Measurements from ENCODE around the gene SRGAP1. TPM values are rescaled to one million over a fixed set of nuclear protein-coding genes. Genes with fewer than 3 reads are reported as not detected.

The SRGAP1 gene
- polyA plus RNA-seq, 4 donors, result 2.2 to 8.5 (median 4.0) TPM

GRCh38 chr12:63999853-64000252 is 155.4 kb downstream of the SRGAP1 start:
- H3K36me3 ChIP-seq (ENCODE audit: control insufficient read depth in 3 of 3, insufficient read depth in 2 of 3, low read depth in 1 of 3, low read length in 3 of 3), result no peaks in the 10 kb centered on the region
- no peak overlapping the region for H3K4me3 ChIP-seq (ENCODE audit: low read depth in 1 of 3, low read length in 3 of 3)
- no peak overlapping the region for H3K27ac ChIP-seq (ENCODE audit: low read depth in 1 of 3, low read length in 2 of 3)
- DNase-seq (no peak), FAIRE-seq (no peak)
- 88 to 98% (median 92%) methylated on average over 3 of the region's 3 CpGs for WGBS, 3 donors
- H3K4me1 ChIP-seq (ENCODE audit: control insufficient read depth in 3 of 3, insufficient read depth in 2 of 3, low read depth in 1 of 3, low read length in 2 of 3), result no peaks in the 10 kb centered on the region
- H3K9me3 ChIP-seq (ENCODE audit: control insufficient read depth in 2 of 2, insufficient read depth in 1 of 2, low read depth in 1 of 2, low read length in 1 of 2), result peaks cover 0 to 10% of the 10 kb centered on the region in 2 donors
- H3K27me3 ChIP-seq (ENCODE audit: control insufficient read depth in 3 of 3, insufficient read depth in 3 of 3, low read length in 3 of 3), result no peaks in the 10 kb centered on the region

GRCh38 chr12:64001439-64001838 is 156.9 kb downstream of the SRGAP1 start:
- DNase-seq, result no peak
- H3K4me1 ChIP-seq (ENCODE audit: control insufficient read depth in 3 of 3, insufficient read depth in 2 of 3, low read depth in 1 of 3, low read length in 2 of 3), result no peaks in the 10 kb centered on the region
- H3K9me3 ChIP-seq (ENCODE audit: control insufficient read depth in 2 of 2, insufficient read depth in 1 of 2, low read depth in 1 of 2, low read length in 1 of 2), result peaks cover 0 to 10% of the 10 kb centered on the region in 2 donors
- FAIRE-seq, result no peak
- no peaks in the 10 kb centered on the region for H3K36me3 ChIP-seq (ENCODE audit: control insufficient read depth in 3 of 3, insufficient read depth in 2 of 3, low read depth in 1 of 3, low read length in 3 of 3)
- no peak overlapping the region for H3K27ac ChIP-seq (ENCODE audit: low read depth in 1 of 3, low read length in 2 of 3)
- no peaks in the 10 kb centered on the region for H3K27me3 ChIP-seq (ENCODE audit: control insufficient read depth in 3 of 3, insufficient read depth in 3 of 3, low read length in 3 of 3)
- no peak overlapping the region for H3K4me3 ChIP-seq (ENCODE audit: low read depth in 1 of 3, low read length in 3 of 3)

- Histone ChIP-seq H3K4me1 (ENCODE audit: control insufficient read depth in 3 of 3, insufficient read depth in 2 of 3, low read depth in 1 of 3, low read length in 2 of 3) (no peaks in the 10 kb centered on the region), H3K9me3 (ENCODE audit: control insufficient read depth in 2 of 2, insufficient read depth in 1 of 2, low read depth in 1 of 2, low read length in 1 of 2) (peaks cover 0 to 10% of the 10 kb centered on the region in 2 donors), H3K36me3 (ENCODE audit: control insufficient read depth in 3 of 3, insufficient read depth in 2 of 3, low read depth in 1 of 3, low read length in 3 of 3) (no peaks in the 10 kb centered on the region), H3K4me3 (ENCODE audit: low read depth in 1 of 3, low read length in 3 of 3) (no peak overlapping the region), H3K27ac (ENCODE audit: low read depth in 1 of 3, low read length in 2 of 3) (no peak overlapping the region), H3K27me3 (ENCODE audit: control insufficient read depth in 3 of 3, insufficient read depth in 3 of 3, low read length in 3 of 3) (no peaks in the 10 kb centered on the region)
- FAIRE-seq (no peak), DNase-seq (no peak)
- 96 to 100% (median 97%) methylated on average over 3 of the region's 3 CpGs for WGBS, 3 donors
Observed at GRCh38 chr12:64004641-64005040, 160.1 kb downstream of the SRGAP1 start.

GRCh38 chr12:64006211-64006825 is 161.8 kb downstream of the SRGAP1 start:
- DNase-seq (no peak), FAIRE-seq (no peak)
- no peaks in the 10 kb centered on the region for H3K4me1 ChIP-seq (ENCODE audit: control insufficient read depth in 3 of 3, insufficient read depth in 2 of 3, low read depth in 1 of 3, low read length in 2 of 3)
- peaks cover 0 to 10% of the 10 kb centered on the region in 2 donors for H3K9me3 ChIP-seq (ENCODE audit: control insufficient read depth in 2 of 2, insufficient read depth in 1 of 2, low read depth in 1 of 2, low read length in 1 of 2)
- H3K36me3 ChIP-seq (ENCODE audit: control insufficient read depth in 3 of 3, insufficient read depth in 2 of 3, low read depth in 1 of 3, low read length in 3 of 3), result no peaks in the 10 kb centered on the region
- WGBS, 3 donors, result 31 to 67% (median 33%) methylated on average over 2 of the region's 2 CpGs
- no peak overlapping the region for H3K4me3 ChIP-seq (ENCODE audit: low read depth in 1 of 3, low read length in 3 of 3)
- H3K27ac ChIP-seq (ENCODE audit: low read depth in 1 of 3, low read length in 2 of 3), result no peak overlapping the region
- H3K27me3 ChIP-seq (ENCODE audit: control insufficient read depth in 3 of 3, insufficient read depth in 3 of 3, low read length in 3 of 3), result no peaks in the 10 kb centered on the region

GRCh38 chr12:64007853-64008252 is 163.4 kb downstream of the SRGAP1 start:
- no peak overlapping the region for H3K27ac ChIP-seq (ENCODE audit: low read depth in 1 of 3, low read length in 2 of 3)
- H3K27me3 ChIP-seq (ENCODE audit: control insufficient read depth in 3 of 3, insufficient read depth in 3 of 3, low read length in 3 of 3), result no peaks in the 10 kb centered on the region
- H3K4me1 ChIP-seq (ENCODE audit: control insufficient read depth in 3 of 3, insufficient read depth in 2 of 3, low read depth in 1 of 3, low read length in 2 of 3), result no peaks in the 10 kb centered on the region
- DNase-seq, result no peak
- no peak overlapping the region for H3K4me3 ChIP-seq (ENCODE audit: low read depth in 1 of 3, low read length in 3 of 3)
- 83 to 96% (median 95%) methylated on average over 2 of the region's 2 CpGs for WGBS, 3 donors
- no peak for FAIRE-seq
- peaks cover 0 to 3% of the 10 kb centered on the region in 2 donors for H3K9me3 ChIP-seq (ENCODE audit: control insufficient read depth in 2 of 2, insufficient read depth in 1 of 2, low read depth in 1 of 2, low read length in 1 of 2)
- H3K36me3 ChIP-seq (ENCODE audit: control insufficient read depth in 3 of 3, insufficient read depth in 2 of 3, low read depth in 1 of 3, low read length in 3 of 3), result no peaks in the 10 kb centered on the region

- Histone ChIP-seq H3K27ac (ENCODE audit: low read depth in 1 of 3, low read length in 2 of 3) (no peak overlapping the region), H3K27me3 (ENCODE audit: control insufficient read depth in 3 of 3, insufficient read depth in 3 of 3, low read length in 3 of 3) (no peaks in the 10 kb centered on the region), H3K9me3 (ENCODE audit: control insufficient read depth in 2 of 2, insufficient read depth in 1 of 2, low read depth in 1 of 2, low read length in 1 of 2) (no peaks in the 10 kb centered on the region), H3K36me3 (ENCODE audit: control insufficient read depth in 3 of 3, insufficient read depth in 2 of 3, low read depth in 1 of 3, low read length in 3 of 3) (no peaks in the 10 kb centered on the region), H3K4me3 (ENCODE audit: low read depth in 1 of 3, low read length in 3 of 3) (no peak overlapping the region), H3K4me1 (ENCODE audit: control insufficient read depth in 3 of 3, insufficient read depth in 2 of 3, low read depth in 1 of 3, low read length in 2 of 3) (no peaks in the 10 kb centered on the region)
- DNase-seq (no peak), FAIRE-seq (no peak)
- 88 to 96% (median 94%) methylated on average over 3 of the region's 3 CpGs for WGBS, 3 donors
Observed at GRCh38 chr12:64008596-64008995, 164.1 kb downstream of the SRGAP1 start.

- WGBS, 3 donors, result 82 to 92% (median 89%) methylated on average over 4 of the region's 4 CpGs
- FAIRE-seq, result no peak
- H3K36me3 ChIP-seq (ENCODE audit: control insufficient read depth in 3 of 3, insufficient read depth in 2 of 3, low read depth in 1 of 3, low read length in 3 of 3), result no peaks in the 10 kb centered on the region
- no peak for DNase-seq
- no peak overlapping the region for H3K4me3 ChIP-seq (ENCODE audit: low read depth in 1 of 3, low read length in 3 of 3)
- H3K9me3 ChIP-seq (ENCODE audit: control insufficient read depth in 2 of 2, insufficient read depth in 1 of 2, low read depth in 1 of 2, low read length in 1 of 2), result no peaks in the 10 kb centered on the region
- H3K4me1 ChIP-seq (ENCODE audit: control insufficient read depth in 3 of 3, insufficient read depth in 2 of 3, low read depth in 1 of 3, low read length in 2 of 3), result no peaks in the 10 kb centered on the region
- no peaks in the 10 kb centered on the region for H3K27me3 ChIP-seq (ENCODE audit: control insufficient read depth in 3 of 3, insufficient read depth in 3 of 3, low read length in 3 of 3)
- H3K27ac ChIP-seq (ENCODE audit: low read depth in 1 of 3, low read length in 2 of 3), result no peak overlapping the region
Observed at GRCh38 chr12:64009321-64010068, 165.0 kb downstream of the SRGAP1 start.

GRCh38 chr12:64010069-64010686 is 165.7 kb downstream of the SRGAP1 start:
- Histone ChIP-seq H3K36me3 (ENCODE audit: control insufficient read depth in 3 of 3, insufficient read depth in 2 of 3, low read depth in 1 of 3, low read length in 3 of 3) (no peaks in the 10 kb centered on the region), H3K27me3 (ENCODE audit: control insufficient read depth in 3 of 3, insufficient read depth in 3 of 3, low read length in 3 of 3) (no peaks in the 10 kb centered on the region), H3K4me3 (ENCODE audit: low read depth in 1 of 3, low read length in 3 of 3) (no peak overlapping the region), H3K9me3 (ENCODE audit: control insufficient read depth in 2 of 2, insufficient read depth in 1 of 2, low read depth in 1 of 2, low read length in 1 of 2) (no peaks in the 10 kb centered on the region), H3K27ac (ENCODE audit: low read depth in 1 of 3, low read length in 2 of 3) (peak overlapping the region in 1 of 3 donors; percentile 46), H3K4me1 (ENCODE audit: control insufficient read depth in 3 of 3, insufficient read depth in 2 of 3, low read depth in 1 of 3, low read length in 2 of 3) (no peaks in the 10 kb centered on the region)
- WGBS, 3 donors, result 65 to 85% (median 83%) methylated on average over 4 of the region's 4 CpGs
- no peak for DNase-seq
- no peak for FAIRE-seq

All from small intestine (tissue), 7 donors.